HG03175 (cell line): ENCODE measurements around the gene SPATA33.

ENCODE experiments used
- ATAC-seq: cut with Tn5 transposase; IDR thresholded peaks from one replicate; pipeline ENCODE4 v1.9.1; 2021; ENCODE audit warnings: mild to moderate bottlenecking, moderate library complexity; ENCODE audit not compliant: unreplicated experiment

The SPATA33 gene

GRCh38 chr16:89657442-89658220 lies at the start of gene SPATA33, which contains the start of gene CHMP1A:
Gene SPATA33 (plus strand): TSS chr16:89657836. CDS start chr16:89657912, 76 bp downstream.
Gene CHMP1A (minus strand): TSS chr16:89657708. CDS start chr16:89657588, 120 bp downstream.
- ATAC-seq, result peak; percentile 94

- no peak for ATAC-seq
These were observed 49.5 kb upstream of the SPATA33 start for GRCh38 chr16:89607937-89608740.

- no peak for ATAC-seq
These were observed 47.6 kb upstream of the SPATA33 start for GRCh38 chr16:89610108-89610453.

GRCh38 chr16:89612415-89613166 lies 45.0 kb upstream of the SPATA33 start:
- ATAC-seq, result no peak

DNA sequence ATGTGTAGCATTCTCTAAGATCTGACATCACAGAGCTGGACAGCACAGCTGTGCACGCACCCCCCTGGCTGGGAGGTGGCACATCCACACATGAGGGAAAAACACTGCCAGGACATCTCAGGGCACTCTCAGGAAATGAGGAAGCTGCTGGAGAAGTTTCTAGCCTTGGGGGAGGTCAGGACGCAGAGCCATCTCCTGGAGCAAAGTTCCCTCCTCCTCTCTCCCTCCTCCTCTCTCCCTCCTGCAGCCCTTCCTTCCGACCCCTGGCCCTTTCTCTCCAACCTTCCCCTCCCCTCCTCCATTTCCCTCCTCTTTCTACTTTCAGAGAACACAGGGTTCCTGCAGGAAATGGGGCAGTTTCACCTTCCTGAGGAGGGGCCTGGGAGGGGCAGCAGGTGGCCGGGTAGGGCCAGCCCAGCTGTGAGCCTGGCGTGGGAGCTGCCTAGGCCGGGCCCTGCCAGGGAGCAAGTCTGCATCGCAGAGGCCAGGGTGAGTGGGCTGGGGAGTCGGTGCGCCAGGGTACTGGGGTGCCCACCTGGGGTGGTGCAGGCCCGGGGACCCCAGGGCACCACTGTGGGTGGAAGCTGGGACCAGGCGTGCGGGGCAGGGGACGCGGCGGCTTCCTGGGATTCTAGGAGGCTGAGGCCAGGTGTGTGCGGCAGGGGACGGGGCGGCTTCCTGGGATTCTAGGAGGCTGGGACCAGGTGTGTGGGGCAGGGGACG lies 44.2 kb upstream of the SPATA33 start, which contains the start of gene DPEP1:
Gene DPEP1, plus strand, starts transcription at position 412 of the 723 bp plus-strand sequence. CDS start 16,769 bp downstream, outside the sequence.
- ATAC-seq, result no peak

DNA sequence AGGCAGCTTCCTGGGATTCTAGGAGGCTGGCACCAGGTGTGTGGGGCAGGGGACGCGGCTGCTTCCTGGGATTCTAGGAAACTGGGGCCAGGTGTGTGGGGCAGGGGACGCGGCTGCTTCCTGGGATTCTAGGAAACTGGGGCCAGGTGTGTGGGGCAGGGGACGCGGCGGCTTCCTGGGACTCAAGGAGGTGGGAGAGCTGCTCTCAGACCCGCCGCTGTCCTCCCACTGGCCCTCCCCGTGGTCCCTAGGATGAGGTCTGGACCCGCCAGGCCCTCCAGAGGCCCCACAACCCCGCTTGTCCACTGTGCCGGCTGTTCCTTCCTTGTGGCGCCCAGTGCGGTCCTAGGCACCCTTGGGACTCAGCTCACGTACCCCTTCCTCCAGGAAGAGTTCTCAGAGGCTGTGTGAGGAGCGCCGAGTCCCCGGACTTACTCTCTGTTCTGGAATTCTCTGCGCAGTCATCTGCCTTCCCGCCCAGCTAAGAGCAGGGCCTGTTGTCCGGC lies 43.6 kb upstream of the SPATA33 start:
- no peak for ATAC-seq

- ATAC-seq, result no peak
These were observed 42.5 kb upstream of the SPATA33 start for GRCh38 chr16:89615176-89615575.

GRCh38 chr16:89615596-89616090 lies 42.0 kb upstream of the SPATA33 start:
- no peak for ATAC-seq

GRCh38 chr16:89616623-89617022 lies 41.0 kb upstream of the SPATA33 start:
- ATAC-seq, result no peak

DNA sequence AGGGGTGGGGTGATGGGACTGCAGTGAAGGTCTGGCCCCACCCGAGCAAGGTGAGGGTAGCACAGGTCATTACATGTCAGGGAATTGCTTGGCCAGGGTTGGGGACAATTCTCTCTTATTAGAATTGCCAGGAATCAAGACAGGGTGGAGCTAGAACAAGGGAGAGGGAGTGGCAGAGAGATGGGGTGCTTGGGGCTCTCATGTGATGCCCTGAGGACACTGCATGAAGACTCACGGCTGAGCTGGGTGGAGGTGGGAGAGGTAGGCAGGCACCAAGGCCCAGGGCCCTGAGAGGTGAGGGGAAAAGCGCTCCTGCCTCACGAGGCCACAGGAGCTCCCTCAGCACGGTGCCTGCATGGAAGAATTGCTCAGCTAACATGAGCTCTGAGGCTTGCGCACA lies 40.6 kb upstream of the SPATA33 start:
- ATAC-seq, result no peak

DNA sequence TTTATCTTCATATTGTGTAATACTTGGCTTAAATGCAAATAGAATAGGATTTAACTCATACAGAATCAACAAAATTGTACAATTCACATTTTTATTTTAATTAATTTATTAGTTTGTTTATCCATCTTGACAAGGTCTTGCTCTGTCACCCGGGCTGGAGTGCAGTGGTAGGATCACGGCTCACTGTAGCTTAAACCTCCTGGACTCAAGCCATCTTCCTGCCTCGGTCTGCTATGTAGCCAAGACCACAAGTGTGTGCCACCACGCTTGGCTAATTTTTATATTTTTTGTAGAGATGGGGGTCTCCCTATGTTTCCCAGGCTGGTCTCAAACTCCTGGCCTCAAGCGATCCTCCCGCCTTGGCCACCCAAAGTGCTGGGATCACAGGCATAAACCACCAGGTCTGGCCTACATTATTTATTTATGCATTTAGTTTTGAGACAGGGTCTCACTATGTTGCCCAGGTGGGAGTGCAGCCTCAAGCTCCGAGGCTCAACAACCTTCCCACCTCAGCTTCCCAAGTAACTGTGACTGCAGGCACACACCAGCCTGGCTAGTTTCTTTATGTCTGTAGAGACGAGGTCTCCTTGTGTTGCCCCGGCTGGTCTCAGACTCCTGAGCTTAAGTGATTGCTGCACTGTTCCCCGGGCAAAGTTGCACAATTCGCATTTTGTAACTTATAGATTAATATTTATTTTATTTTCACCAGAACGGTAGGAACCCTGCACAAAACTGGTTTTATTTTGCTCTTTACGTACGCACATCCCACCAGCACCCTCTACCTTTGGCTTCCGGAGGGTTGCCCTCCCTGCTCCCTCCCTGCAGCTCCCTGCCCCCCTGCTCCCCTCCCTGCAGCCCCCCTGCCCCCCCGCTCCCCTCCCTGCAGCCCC lies 39.3 kb upstream of the SPATA33 start:
- no peak for ATAC-seq

- no peak for ATAC-seq
These were observed 37.8 kb upstream of the SPATA33 start for GRCh38 chr16:89619840-89620239.

- ATAC-seq, result no peak
These were observed 37.2 kb upstream of the SPATA33 start for GRCh38 chr16:89620406-89620841.

DNA sequence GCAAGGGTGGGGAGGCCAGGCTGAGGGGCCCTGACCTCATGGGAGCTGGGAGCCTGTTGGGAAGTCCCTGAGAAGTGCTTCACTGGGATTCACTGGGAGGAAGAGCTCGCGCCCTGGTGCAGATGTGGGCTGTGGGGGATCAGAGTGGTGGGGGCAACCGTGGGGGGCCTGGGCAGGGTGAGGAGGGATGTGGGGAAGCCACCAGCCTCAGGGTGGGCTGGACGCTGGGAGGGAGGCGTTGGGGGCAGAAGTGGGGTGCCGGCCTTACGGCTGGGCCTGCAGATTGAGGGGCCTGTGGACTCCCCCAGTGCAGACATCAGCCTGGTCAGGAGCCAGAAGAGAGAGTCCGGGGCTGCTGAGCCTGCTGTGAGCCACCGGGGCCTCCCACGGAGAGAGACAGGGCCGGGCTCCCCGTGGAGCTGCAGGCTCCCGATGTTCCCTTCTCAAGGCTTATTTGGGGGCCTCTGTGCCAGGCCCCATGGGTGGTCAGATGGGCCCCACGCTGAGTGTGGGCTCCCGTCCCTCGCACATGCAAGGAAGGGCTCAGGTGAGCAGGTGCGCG lies 36.4 kb upstream of the SPATA33 start:
- ATAC-seq, result no peak

DNA sequence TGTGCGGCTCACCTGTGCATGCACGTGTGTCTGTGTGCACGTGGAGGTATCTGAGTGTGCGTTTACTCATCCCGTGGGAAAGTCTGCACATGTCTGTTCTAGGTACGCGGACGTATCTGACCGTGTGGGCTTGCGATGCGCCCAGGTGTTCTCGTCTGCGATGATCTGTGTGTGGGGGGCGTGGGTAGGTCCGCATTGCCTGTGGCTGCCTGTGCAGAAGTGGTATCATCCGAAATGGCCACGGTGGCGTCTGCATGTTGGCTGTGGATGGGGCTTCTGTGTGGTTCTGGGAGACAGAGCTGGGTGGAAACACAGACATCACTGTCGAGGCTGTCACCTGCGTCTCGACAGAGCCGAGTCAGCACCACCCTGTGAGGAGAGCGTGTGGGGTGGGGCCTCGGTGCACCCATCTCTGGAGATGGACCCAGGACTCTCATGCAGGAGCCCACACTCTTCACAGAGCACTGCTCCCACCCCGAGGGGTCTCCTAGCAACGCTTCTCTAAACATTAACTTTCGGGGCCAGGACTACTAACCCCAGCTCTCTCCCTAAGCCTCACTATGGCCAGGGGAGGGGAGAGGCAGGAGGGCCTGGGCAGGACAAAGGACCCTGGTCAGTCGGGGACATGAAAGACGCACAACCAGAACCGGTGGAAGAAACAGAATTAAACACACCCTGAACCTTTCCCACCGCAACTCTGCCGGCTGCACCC lies 35.8 kb upstream of the SPATA33 start:
- no peak for ATAC-seq

- ATAC-seq, result no peak
These were observed 34.0 kb upstream of the SPATA33 start for GRCh38 chr16:89623511-89624261.
